Natural killer cell (primary cell): ENCODE results near the gene ZFYVE21. TPM values are rescaled to one million over a fixed set of nuclear protein-coding genes. Genes with fewer than 3 reads are reported as not detected.
"Not testable (repeated sequence)": the region's sequence is repeated elsewhere in the genome, so short reads cannot be mapped to it uniquely, and the experiment has no call there.

Experiments
- ATAC-seq, 3 donors: fragments of 150-1000 bp in 2 of 3; fragments of 200-7000 bp in 1 of 3; cut with Tn5 transposase; 1 replicate in 1 of 3; 2 replicates in 2 of 3; pipeline ENCODE4 v1.10.0; 2021; ENCODE audit warnings: mild to moderate bottlenecking in 2 of 3, moderate library complexity in 2 of 3
- DNase-seq, 2 donors: peaks; one replicate each; pipeline versions ENCODE4 v3.0.0 to v3.0.0-alpha.2; 2013 to 2021; ENCODE audit warnings: mixed read lengths in 1 of 2
- H3K27ac ChIP-seq: one replicate; pipeline ENCODE4 v1.5.1; 2013; ENCODE audit warnings: mild to moderate bottlenecking, low read length
- H3K27me3 ChIP-seq: one replicate; pipeline ENCODE4 v1.6.1; 2013; ENCODE audit warnings: low read length; ENCODE audit not compliant: control insufficient read depth, insufficient read depth
- H3K36me3 ChIP-seq: one replicate; pipeline ENCODE4 v1.6.1; 2013; ENCODE audit warnings: low read length; ENCODE audit not compliant: control insufficient read depth, insufficient read depth
- H3K4me1 ChIP-seq: one replicate; pipeline ENCODE4 v1.6.1; 2013; ENCODE audit warnings: low read length; ENCODE audit not compliant: control insufficient read depth, insufficient read depth
- H3K4me3 ChIP-seq: one replicate; pipeline ENCODE4 v1.5.1; 2013; ENCODE audit warnings: low read length
- H3K9me3 ChIP-seq: one replicate; pipeline ENCODE4 v1.6.1; 2013; ENCODE audit warnings: low read length; ENCODE audit not compliant: control insufficient read depth, insufficient read depth
- H3K27ac Mint-ChIP-seq, 2 donors: one replicate each; pipeline ENCODE4 v1.8.0; 2022; ENCODE audit warnings: mild to moderate bottlenecking in 2 of 2, mixed read lengths in 2 of 2, moderate library complexity in 1 of 2
- H3K27me3 Mint-ChIP-seq, 2 donors: one replicate each; pipeline ENCODE4 v1.8.0; 2022; ENCODE audit warnings: low read depth in 2 of 2, mixed read lengths in 2 of 2
- H3K36me3 Mint-ChIP-seq: one replicate; pipeline ENCODE4 v1.8.0; 2022; ENCODE audit warnings: mixed read lengths
- H3K4me1 Mint-ChIP-seq, 2 donors: one replicate each; pipeline ENCODE4 v1.8.0; 2022; ENCODE audit warnings: mixed read lengths in 2 of 2
- H3K4me3 Mint-ChIP-seq: one replicate; pipeline ENCODE4 v1.8.0; 2022; ENCODE audit warnings: mild to moderate bottlenecking, moderate library complexity, mixed read lengths
- H3K9me3 Mint-ChIP-seq, 2 donors: one replicate each; pipeline ENCODE4 v1.8.0; 2022; ENCODE audit warnings: mixed read lengths in 2 of 2
- CTCF ChIP-seq: fragments of 200-600 bp; IDR thresholded peaks from one replicate; pipeline ENCODE4 v1.8.0; 2022; ENCODE audit warnings: antibody characterized with exemption
- WGBS: methylation state at CpG from one replicate; pipeline ENCODE4 v1.1.7; 2013; ENCODE audit warnings: missing lambda C conversion rate; ENCODE audit not compliant: insufficient coverage; 5-methylcytosine and 5-hydroxymethylcytosine counted together
- intact Hi-C: fragments of 100-400 bp; cut with micrococcal nuclease; formaldehyde crosslinking; loops from one replicate; pipeline ENCODE4 v1.14.2; 2022
- total RNA-seq, 4 donors: library from RNA; stranded (reverse); fragments of 120-200 nt in 1 of 4; gene quantifications; one replicate each; pipeline versions ENCODE4 v1.2.3 to v1.2.4, GENCODE V29; 2013 to 2022

ZFYVE21 gene
- total RNA-seq, 3 donors from 2014 or later (not counting 1 experiment from before 2014, with no cell fraction given) = 5.9 to 10.7 (median 8.5) TPM

- Histone ChIP-seq H3K27ac (no peak overlapping the region), H3K4me1 (no peaks in the 10 kb centered on the region), H3K27me3 (no peaks in the 10 kb centered on the region), H3K36me3 (peaks cover 53% of the 10 kb centered on the region), H3K4me3 (no peak overlapping the region), H3K9me3 (no peaks in the 10 kb centered on the region)
- peaks cover 4 to 6% of the 10 kb centered on the region in 2 donors for H3K4me1 Mint-ChIP-seq
- H3K4me3 Mint-ChIP-seq = no peak overlapping the region
- H3K27ac Mint-ChIP-seq = no peak overlapping the region
- no peak for ATAC-seq
- no peaks in the 10 kb centered on the region for H3K27me3 Mint-ChIP-seq
- TF ChIP-seq CTCF = no peak
- no peaks in the 10 kb centered on the region for H3K9me3 Mint-ChIP-seq
- no peaks in the 10 kb centered on the region for H3K36me3 Mint-ChIP-seq
- intact Hi-C loops = no loop called here
- WGBS = 100% methylated on average over 5 of the region's 5 CpGs
- DNase-seq = no peak
These were observed 27.2 kb upstream of the ZFYVE21 start for GRCh38 chr14:103688441-103688840.

- no peak for TF ChIP-seq CTCF
- 91% methylated on average over 16 of the region's 16 CpGs for WGBS
- Mint-ChIP-seq H3K4me3 (no peak overlapping the region), H3K36me3 (no peaks in the 10 kb centered on the region), H3K9me3 (no peaks in the 10 kb centered on the region), H3K27ac (no peak overlapping the region), H3K4me1 (peaks cover 4 to 6% of the 10 kb centered on the region in 2 donors), H3K27me3 (no peaks in the 10 kb centered on the region)
- intact Hi-C loops = no loop called here
- H3K9me3 ChIP-seq = no peaks in the 10 kb centered on the region
- no peaks in the 10 kb centered on the region for H3K27me3 ChIP-seq
- H3K4me1 ChIP-seq = no peaks in the 10 kb centered on the region
- ATAC-seq (no peak), DNase-seq (no peak)
- no peak overlapping the region for H3K4me3 ChIP-seq
- H3K27ac ChIP-seq = no peak overlapping the region
- peaks cover 56% of the 10 kb centered on the region for H3K36me3 ChIP-seq
These were observed 26.4 kb upstream of the ZFYVE21 start for GRCh38 chr14:103688906-103689902.

- Histone ChIP-seq H3K27me3 (no peaks in the 10 kb centered on the region), H3K27ac (no peak overlapping the region), H3K36me3 (peaks cover 56% of the 10 kb centered on the region), H3K4me1 (no peaks in the 10 kb centered on the region), H3K4me3 (no peak overlapping the region), H3K9me3 (no peaks in the 10 kb centered on the region)
- H3K27me3 Mint-ChIP-seq = no peaks in the 10 kb centered on the region
- H3K9me3 Mint-ChIP-seq = no peaks in the 10 kb centered on the region
- no peak overlapping the region for H3K4me3 Mint-ChIP-seq
- H3K4me1 Mint-ChIP-seq = peaks cover 5 to 6% of the 10 kb centered on the region in 2 donors
- intact Hi-C loops = no loop called here
- ATAC-seq (no peak), DNase-seq (no peak)
- peak overlapping the region in 1 of 2 donors; percentile 45 for H3K27ac Mint-ChIP-seq
- no peaks in the 10 kb centered on the region for H3K36me3 Mint-ChIP-seq
- TF ChIP-seq CTCF = no peak
- WGBS = 95% methylated on average over 8 of the region's 8 CpGs
These were observed 25.3 kb upstream of the ZFYVE21 start for GRCh38 chr14:103690332-103690731.

GRCh38 chr14:103691655-103692054 lies 24.0 kb upstream of the ZFYVE21 start:
- H3K4me3 ChIP-seq, H3K9me3 Mint-ChIP-seq, H3K9me3 ChIP-seq, intact Hi-C loops, H3K36me3 Mint-ChIP-seq, H3K27me3 Mint-ChIP-seq, H3K27me3 ChIP-seq, H3K4me3 Mint-ChIP-seq, ATAC-seq, DNase-seq, H3K4me1 ChIP-seq, H3K27ac Mint-ChIP-seq, H3K27ac ChIP-seq: not testable (repeated sequence)
- H3K36me3 ChIP-seq = peaks cover 52% of the 10 kb centered on the region
- 87% methylated on average over 5 of the region's 5 CpGs for WGBS
- peaks cover 7 to 13% of the 10 kb centered on the region in 2 donors for H3K4me1 Mint-ChIP-seq
